Measurements from ENCODE around the gene APOC4.
A peak's percentile ranks its signal among the peaks of the same experiment; 100 is the strongest.

DNA sequence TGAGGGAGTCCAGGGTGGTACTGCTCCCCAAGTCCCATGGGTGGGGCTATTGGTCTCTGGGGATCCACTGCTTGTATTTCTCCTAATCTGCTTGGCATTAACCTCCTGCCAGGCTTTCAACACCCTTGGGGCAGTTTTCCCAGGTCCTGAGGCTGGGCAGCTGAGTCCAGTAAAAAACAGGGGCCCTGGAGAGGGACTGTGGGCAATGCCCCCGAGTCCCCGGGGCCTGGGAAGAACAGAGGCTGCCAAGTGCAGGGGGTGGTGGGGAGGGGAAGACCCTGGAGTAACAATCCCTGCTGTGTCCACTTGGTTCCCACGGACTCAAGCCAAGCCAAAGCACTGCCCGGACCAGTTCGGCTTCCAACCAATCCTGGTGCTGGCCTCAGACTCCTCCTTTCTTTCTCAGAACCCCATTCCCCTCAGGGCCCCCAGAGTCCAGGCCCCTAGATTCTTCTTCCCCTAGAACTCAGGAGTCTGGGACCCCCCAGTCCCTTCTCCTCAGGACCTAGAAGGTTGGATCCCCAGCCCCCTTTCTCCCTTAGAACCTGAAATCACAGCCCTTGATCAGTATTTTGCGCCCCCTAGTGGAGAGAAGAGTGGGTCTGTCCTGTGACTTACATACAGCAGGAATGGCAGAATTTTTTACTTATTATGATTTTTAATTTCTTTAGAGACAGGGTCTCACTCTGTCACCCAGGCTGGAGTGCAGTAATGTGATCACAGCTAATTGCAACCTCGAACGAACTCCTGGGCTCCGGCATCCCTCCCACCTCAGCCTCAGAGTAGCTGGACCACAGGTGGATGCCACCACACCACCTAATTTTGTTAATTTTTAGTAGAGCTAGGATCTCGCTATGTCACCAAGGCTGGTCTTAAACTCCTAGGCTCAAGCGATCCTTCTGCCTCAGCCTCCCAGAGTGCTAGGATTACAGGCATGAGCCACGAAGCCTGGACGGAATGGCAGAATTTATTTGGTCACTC lies 9.4 kb downstream of the APOC4 start:
- TF ChIP-seq CTCF (IDR thresholded peaks at IDR 0.05) (peak; percentile 90 to 98 (median 93)), POLR2A (IDR thresholded peaks at IDR 0.05) (no peak)

Measured in testis (tissue), 2 donors.